GM19395 (cell line): ENCODE results near the gene ABCC1.

Source experiments
- ATAC-seq: cut with Tn5 transposase; IDR thresholded peaks from one replicate; pipeline ENCODE4 v1.9.1; 2021; ENCODE audit warnings: mild to moderate bottlenecking, moderate library complexity; ENCODE audit not compliant: unreplicated experiment

Gene ABCC1

GRCh38 chr16:16075488-16076422 is 126.3 kb downstream of the ABCC1 start:
- no peak for ATAC-seq

- no peak for ATAC-seq
Observed at GRCh38 chr16:16076423-16076813, 127.0 kb downstream of the ABCC1 start.

- no peak for ATAC-seq
Observed at GRCh38 chr16:16080465-16081065, 131.1 kb downstream of the ABCC1 start.

- no peak for ATAC-seq
Observed at GRCh38 chr16:16081141-16081540, 131.7 kb downstream of the ABCC1 start.

GRCh38 chr16:16082255-16082654 is 132.8 kb downstream of the ABCC1 start:
- no peak for ATAC-seq

GRCh38 chr16:16083421-16084156 is 134.2 kb downstream of the ABCC1 start:
- no peak for ATAC-seq

DNA sequence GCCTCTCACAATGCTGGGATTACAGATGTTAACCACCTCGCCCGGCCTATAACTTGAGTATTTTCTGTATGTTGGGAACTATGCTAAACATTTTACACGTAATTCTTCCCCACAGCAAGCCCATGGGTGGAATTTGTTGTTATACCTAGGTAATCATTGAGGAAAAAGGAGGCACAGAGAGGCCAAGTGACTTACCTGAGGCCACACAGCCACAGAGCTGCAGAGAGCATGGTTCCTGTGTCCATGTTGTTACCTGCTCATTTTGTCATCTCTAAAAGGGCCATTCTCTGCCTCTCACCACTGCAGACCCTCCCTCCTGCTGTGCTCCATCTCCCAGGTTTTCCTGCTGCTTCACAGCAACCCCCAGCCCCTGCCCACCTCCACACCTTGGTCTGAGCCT is 135.5 kb downstream of the ABCC1 start:
- no peak for ATAC-seq

DNA sequence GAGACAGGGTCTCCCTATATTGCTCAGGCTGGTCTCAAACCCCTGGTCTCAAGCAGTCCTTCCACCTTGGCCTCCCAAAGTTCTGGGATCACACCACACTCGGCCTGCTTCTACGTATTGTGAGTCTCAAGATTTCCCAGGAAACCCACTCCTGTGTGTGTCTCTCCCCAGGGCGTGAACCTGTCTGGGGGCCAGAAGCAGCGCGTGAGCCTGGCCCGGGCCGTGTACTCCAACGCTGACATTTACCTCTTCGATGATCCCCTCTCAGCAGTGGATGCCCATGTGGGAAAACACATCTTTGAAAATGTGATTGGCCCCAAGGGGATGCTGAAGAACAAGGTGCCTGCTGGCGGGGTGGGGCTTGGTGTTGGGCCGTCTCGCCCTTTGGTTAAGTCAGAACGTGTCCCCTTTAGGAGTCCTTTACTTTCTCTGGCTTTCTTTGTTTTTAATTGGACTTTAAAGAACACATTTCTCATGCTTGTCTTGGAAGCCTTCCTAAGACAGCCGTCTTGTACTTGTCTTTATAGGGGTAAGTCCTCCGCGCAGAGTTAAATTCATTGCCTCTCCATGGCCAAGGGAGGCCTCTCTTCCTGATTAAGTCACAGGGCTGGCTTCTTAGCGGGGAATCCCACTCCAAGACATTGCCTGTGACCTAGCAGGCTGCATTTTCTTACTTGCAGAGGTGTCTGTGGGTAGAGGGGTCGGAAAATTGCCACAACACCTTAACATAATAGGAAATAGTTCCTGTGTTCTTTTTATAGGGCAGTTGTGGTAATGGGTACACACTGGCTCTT is 137.4 kb downstream of the ABCC1 start:
- ATAC-seq = no peak

DNA sequence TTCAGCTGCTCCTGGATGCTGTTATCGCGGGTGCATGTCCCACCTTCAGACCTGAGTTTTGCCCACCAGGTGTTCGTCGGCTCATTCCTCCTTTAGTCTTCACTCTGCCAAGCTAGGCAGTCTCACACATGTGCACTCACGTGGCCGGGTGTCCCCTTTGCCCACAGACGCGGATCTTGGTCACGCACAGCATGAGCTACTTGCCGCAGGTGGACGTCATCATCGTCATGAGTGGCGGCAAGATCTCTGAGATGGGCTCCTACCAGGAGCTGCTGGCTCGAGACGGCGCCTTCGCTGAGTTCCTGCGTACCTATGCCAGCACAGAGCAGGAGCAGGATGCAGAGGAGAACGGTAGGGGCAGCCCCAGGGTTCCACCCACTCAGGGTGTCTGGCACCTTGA is 140.8 kb downstream of the ABCC1 start:
- no peak for ATAC-seq

DNA sequence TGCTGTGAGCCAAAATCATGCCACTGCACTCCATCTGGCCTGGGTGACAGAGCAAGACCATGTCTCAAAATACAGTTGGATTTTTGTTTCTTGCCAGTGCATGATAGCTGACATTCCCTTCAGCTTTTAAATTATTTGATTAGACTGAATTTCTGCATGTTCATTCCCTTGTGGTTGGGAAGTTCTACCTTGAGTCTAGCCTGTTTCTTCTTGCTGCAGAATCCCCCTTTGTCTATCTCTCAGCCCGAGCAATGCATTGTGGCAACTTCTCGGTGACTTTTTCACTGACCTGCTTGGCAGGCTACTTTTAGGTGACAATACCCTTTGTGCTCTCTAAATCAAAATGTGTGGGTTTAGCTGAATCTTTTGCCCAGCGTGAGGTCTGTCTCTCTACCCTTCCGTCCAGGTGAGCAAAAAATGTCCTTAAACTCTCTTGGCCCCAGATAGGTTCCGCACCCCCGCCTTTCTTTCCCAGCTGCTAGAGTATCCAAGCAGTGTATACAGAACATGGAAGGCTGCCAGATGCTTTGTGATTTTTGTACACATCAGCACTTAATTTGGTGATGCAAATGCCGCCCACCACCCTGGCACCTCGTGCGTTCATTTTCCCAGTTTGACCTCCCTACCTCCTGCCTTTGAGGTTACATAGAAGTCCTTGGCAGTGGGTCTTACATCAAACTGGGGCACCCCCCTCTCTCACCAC is 143.7 kb downstream of the ABCC1 start:
- ATAC-seq = no peak

GRCh38 chr16:16093628-16094332 is 144.4 kb downstream of the ABCC1 start:
- ATAC-seq = no peak

DNA sequence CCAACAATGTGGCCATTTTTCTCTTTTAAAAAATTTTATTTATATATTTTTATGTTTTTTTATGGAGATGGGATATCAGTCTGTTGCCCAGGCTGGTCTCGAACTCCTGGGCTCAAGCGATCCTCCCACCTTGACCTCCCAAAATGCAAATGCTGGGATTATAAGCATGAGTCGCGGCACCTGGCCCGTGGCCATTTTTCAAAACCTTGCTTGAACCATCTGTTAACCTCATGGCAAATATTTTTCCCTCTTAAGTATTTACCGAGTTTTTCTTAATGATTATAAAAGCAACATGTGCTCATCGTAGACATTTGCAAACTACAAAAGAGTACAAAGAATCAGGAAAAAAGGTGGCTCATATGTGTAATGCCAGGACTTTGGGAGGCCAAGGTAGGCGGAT is 146.2 kb downstream of the ABCC1 start:
- ATAC-seq = no peak

DNA sequence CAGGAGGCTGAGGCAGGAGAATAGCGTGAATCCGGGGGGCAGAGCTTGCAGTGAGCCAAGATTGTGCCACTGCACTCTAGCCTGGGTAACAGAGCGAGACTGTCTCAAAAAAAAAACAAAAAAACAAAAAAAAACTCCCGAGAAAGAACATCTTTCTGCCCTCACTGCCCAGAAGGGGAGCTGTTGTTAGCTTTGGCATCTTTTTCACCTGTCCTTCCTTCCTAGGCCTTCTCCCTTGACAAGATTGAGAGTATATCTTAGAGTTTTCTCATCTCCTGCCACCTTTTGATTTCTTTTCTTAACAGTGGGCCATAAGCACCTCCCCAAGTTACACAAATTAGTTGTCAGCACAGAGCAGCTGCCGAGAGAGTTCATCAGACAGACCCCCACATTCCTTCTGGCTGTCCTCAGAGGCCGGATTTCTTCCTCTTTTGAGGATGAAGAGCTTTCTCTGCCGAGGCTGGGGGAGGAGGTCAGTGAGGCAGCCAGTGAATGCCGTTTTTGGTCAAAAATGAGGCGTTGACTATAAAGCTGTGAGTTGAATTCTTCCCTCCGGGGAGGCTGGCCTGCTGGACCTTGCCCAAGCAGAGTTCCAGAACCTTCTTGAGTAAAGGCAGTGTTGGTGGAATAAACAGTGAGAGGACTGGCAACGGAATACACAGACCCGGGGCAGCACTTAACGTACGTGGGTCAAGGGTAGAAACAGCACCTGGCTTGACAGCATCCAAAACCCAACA is 146.9 kb downstream of the ABCC1 start:
- no peak for ATAC-seq

GRCh38 chr16:16096858-16097213 is 147.4 kb downstream of the ABCC1 start:
- no peak for ATAC-seq

- ATAC-seq = no peak
Observed at GRCh38 chr16:16099320-16099719, 149.9 kb downstream of the ABCC1 start.

- no peak for ATAC-seq
Observed at GRCh38 chr16:16100631-16101030, 151.2 kb downstream of the ABCC1 start.

GRCh38 chr16:16101585-16101984 is 152.2 kb downstream of the ABCC1 start:
- no peak for ATAC-seq

GRCh38 chr16:16102738-16103137 is 153.3 kb downstream of the ABCC1 start:
- ATAC-seq = no peak
